ENCODE results near the gene NISCH. TPM values are rescaled to one million over a fixed set of nuclear protein-coding genes. Genes with fewer than 3 reads are reported as not detected.

Gene NISCH
- total RNA-seq, 1 donor from 2014 or later: 140 TPM

DNA sequence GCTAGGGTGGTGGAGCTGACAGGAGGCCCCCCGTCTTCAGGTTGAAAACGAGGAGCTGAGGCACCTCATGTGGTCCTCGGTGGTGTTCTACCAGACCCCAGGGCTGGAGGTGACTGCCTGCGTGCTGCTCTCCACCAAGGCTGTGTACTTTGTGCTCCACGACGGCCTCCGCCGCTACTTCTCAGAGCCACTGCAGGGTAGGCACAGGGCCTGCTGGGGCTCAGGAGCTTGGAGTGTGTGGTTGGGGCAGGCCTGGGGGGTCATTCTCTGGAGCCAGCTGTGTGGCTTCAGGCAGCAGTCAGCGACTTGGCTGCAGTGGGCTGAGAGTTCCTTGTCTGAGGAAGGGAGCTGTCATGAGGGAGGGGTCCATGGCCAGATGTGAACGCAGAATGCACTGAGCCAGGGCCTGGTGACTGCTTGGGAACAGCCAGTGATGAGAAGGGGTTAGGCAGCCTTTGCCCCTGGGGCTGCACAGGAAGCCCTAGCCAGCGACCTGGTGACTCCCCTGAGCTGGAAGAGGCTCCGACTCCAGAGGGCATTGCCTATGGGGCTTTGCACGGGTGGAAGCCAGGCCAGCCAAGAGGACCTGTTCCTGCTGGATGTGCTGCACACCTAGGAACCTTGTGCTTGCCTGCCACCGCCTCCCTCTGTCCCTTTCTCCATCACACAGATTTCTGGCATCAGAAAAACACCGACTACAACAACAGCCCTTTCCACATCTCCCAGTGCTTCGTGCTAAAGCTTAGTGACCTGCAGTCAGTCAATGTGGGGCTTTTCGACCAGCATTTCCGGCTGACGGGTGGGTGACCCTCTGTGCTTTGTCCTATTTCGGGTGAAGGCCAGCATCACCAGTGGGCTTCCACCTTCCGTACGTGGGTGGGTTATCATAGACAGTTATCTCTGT is 34.9 kb downstream of the NISCH start:
- DNase-seq (ENCODE audit: low spot score): no peak

DNA sequence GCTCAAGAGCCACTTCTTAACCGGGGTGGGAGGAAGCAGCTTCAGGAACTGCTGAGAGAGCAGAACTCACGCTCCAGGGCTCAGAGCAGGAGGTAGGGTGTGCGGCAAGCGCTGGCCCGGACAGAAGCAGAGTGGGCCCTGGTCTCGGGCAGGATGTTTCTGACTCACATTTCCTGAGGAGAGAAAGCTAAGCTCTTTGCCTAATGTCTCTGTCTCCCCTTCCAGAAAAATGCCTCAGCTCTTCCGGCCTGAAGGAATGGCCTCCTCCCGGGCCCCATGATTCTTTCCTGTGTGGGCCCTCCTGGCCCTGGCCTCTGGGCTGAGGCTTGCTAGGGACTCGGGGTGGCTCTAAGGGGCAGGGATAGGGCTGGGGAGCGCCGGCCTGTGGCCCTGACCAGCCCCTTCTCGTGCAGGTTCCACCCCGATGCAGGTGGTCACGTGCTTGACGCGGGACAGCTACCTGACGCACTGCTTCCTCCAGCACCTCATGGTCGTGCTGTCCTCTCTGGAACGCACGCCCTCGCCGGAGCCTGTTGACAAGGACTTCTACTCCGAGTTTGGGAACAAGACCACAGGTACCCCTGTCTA is 35.6 kb downstream of the NISCH start:
- DNase-seq (ENCODE audit: low spot score): no peak

DNA sequence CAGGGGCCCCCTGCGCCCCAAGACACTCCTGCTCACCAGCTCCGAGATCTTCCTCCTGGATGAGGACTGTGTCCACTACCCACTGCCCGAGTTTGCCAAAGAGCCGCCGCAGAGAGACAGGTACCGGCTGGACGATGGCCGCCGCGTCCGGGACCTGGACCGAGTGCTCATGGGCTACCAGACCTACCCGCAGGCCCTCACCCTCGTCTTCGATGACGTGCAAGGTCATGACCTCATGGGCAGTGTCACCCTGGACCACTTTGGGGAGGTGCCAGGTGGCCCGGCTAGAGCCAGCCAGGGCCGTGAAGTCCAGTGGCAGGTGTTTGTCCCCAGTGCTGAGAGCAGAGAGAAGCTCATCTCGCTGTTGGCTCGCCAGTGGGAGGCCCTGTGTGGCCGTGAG is 36.7 kb downstream of the NISCH start:
- no peak for DNase-seq (ENCODE audit: low spot score)

DNA sequence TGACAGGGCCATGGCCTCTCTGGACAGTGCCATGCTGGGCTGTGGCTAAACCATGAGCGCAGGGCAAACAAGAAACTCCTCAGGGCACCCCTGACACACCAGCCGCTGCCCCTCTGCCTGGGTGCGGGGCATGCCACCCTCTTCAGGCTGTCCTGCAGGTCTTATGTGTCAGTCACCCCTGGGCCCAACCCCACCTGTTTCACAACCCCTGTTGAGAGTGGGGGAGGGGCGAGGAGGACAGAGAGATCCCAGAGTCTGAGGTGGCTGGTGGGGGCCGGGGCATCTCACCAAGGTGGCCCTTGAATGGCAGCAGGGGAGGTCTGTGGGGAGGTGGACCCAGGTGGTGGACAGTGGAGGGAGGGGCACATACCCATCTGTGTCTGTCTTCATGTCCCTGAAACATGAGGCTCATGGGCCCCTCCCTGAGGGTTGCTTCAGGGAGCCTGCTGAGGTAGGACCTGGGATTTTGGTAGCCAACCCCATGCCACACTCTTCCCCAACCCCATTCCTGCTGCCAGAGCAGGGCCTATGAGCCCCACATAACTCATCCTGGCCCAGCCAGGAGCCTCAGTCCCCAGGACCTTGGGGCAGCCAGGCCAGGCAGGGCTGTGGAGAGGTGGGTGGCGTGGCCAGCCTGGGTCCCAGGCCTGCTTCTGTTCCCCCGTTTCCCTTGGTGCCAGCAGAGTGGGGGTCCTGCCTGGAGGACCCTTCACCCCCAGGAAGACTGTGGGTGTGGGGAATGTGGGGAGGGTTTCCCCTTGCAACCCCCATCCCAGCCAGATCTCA is 38.0 kb downstream of the NISCH start:
- no peak for DNase-seq (ENCODE audit: low spot score)

DNA sequence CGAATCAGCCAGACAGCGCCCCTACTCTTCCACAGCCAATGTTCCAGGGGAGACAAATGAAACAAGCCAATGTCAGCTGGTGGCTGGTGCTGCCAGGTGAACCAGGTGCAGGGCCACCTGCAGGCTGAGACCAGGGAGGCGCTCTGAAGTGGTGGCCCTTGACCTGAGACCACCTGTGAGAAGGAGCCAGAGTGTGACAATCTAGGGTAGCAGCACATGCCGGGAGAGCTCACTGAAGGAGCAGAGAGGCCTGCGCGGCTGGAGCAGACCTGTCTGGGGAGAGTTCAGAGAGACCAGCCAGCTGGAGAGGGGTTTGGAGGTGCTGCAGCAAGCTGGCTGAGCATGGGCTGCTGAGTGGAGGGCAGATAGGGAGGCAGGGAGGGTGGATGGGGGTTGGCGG is 39.0 kb downstream of the NISCH start:
- DNase-seq (ENCODE audit: low spot score): no peak

DNA sequence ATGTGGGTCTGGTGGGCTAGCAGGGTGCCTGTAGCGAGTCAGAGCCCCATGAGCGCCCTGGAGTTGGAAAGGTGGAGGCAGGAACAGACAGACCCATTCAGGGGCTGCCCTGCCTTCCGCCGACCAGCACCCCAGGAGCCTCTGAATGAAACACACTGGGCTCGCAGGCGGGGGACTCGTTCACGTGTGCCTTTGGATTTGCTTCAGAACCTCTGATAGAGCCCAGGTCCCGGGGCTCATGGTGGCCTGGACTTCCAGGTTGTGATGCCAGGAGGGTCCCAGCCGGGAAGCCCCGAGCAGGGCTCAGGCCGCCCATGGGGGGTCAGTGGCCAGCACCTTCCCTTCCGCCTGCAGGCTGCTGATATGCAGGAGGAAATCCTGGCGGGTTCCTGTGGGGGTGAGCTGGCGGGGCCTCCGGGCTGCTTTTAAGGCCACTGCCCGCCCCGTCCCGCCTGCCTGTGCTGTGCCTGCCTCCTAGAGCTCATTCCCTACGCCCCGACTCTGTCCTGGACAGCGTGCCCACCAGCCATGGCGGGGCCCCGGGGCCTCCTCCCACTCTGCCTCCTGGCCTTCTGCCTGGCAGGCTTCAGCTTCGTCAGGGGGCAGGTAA is 39.6 kb downstream of the NISCH start, which contains the start of gene STAB1:
TSS of gene STAB1 (plus strand) at position 453 of the 610 bp plus-strand sequence. CDS start at position 529, 76 bp downstream.
- peak; percentile 64 for DNase-seq (ENCODE audit: low spot score)

DNA sequence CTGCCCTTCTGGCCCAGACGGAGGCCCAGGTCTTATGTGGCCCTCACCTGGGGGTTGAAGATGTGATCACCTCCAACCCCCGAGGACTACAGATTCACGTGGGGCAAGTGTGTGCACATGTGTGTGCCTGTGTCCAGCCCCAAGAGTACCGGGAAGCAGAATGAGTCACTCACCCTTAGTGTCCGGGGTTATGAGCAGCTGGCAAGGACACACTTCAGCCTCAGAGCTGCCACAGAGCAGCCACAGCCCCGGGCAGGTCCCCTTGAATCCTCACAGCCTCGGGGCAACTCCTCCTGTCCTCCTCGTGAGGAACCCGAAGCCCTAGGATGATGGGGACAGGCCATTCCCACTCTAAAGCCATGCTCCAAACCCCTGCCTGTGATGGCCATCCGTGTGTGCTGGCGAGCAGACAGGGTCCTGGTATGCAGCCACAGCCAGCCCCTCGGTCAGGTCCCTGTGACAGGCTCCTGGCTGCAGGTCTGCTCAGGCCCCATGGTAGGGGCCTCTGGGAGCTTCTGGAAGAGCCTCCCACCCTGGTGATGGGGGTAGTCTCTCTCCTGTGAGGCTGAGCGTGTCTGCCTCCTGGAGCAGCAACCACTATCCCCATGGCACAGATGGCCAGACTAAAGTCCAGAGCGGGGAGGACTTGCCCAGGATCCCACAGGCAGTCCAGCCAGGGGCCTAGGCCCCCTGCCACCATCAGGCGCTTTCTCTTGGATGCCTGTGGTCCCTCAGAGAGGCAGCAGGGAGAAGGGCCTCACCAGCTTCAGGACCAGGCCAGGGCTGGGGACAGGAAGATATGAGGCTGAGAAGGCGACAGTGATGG is 40.6 kb downstream of the NISCH start:
- no peak for DNase-seq (ENCODE audit: low spot score)

DNA sequence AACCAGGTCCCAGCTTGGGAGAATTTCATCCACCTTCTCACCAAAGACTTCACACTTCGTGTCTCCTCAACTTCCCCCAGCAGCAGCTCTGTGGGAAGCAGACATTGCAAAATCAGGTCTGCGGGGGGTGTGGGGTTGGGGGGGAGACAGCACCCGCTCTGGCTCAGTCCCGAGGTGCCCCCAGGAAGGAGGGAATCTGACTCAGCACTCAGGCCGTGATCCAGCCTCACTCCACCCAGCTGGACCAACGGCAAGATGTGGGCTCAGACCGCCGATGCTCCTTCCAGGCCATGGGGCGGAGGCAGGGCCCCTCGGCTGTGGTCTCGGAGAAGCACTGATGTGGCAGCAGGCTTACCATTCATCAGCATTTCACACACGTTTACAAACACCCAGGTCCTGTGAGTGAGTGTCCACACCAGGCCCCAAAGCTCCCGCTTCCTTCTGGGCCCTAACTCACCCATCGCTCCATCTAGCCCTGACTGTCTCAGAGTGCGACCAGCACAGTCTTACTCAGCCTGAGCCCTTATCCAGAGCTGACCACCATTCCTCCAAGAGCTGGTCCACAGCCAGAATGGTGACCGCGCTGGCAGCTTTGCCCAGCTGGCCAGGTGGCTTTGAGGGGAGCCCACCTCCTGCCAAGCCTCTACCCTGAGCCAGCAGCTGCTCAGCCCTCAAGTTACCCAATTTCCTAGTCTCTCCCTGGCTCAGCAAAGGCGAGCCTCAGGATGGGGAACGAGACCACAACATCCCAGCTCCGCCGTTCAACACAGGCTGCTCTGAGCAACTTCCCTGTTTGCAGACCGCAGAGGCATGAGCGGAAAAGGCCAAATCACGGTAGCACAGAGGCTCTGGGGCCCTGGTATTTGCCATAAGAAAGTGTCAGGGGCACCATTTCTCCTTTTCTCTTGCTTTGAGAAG is 43.0 kb downstream of the NISCH start:
- no peak for DNase-seq (ENCODE audit: low spot score)

DNA sequence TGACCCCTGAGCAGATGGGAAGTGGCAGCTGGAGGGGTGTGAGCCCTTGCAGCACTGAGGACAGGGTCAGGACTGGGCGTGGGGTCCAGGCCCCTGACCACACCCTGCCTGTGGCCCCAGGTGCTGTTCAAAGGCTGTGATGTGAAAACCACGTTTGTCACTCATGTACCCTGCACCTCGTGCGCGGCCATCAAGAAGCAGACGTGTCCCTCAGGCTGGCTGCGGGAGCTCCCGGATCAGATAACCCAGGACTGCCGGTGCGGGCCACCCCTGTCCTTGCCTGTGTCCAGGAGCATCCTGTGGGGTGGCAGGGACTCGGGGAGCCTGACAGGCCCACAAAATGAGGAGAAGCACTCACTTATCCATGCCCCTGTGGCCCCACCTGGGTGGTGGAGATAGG is 45.6 kb downstream of the NISCH start:
- no peak for DNase-seq (ENCODE audit: low spot score)

DNA sequence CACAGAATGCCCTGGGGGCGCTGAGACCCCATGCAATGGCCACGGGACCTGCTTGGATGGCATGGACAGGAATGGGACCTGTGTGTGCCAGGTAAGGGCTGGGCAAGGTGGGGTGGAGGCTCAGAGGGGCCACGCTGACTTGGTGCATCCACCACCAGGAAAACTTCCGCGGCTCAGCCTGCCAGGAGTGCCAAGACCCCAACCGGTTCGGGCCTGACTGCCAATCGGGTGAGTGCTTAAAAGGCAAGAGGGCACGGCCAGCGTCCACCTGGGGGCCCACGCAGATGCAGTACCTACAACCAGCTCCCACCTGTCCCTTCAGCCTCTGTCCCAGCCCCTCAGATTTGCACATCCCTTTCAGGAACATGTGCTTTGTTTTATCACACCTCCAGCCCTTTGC is 46.6 kb downstream of the NISCH start:
- DNase-seq (ENCODE audit: low spot score): no peak

DNA sequence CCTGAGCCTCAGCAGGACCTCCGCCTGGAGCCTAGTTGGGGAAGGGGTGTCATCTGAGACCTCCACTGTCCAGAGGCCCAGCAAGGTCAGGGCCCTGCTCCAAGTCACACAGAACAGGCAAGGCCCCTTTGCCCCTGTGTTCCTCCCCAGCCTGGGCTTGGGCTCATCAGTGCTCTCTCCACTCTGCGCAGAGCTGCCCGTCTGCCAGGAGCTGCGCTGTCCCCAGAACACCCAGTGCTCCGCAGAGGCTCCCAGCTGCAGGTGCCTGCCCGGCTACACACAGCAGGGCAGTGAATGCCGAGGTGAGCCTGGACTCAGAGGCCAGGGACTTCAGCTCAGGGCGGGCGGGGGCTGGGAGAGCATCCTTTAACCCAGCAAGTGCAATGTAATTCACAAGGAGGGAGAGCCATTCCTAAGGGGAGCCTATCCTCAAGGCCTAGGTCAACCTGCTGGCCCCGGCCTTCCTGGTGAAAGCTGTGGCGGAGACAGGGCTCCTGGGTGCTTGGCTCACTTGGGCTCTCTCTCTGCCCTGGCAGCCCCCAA is 47.5 kb downstream of the NISCH start:
- no peak for DNase-seq (ENCODE audit: low spot score)

DNA sequence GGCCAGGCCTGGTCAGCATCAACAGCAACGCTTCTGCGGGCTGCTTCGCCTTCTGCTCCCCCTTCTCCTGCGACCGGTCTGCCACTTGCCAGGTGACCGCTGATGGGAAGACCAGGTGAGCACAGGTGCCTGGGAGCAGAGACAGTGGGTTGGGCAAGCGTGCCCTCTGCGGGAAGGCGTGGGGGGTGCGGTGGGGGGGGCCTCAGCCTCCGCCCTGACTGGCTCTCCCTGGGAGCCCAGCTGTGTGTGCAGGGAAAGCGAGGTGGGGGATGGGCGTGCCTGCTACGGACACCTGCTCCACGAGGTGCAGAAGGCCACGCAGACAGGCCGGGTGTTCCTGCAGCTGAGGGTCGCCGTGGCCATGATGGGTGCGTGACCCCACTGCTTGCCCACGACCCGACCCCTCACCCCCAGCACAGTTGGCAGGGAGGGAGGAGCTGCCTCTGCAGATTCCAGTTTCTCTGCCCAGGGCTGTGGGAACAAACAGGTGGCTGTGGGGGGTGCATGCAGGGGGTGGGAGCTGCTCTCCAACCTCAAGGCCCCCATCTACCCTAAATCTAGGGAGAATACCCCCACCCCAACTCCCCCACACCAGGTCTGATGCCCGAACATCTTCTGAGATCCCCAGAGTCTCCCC is 48.5 kb downstream of the NISCH start:
- no peak for DNase-seq (ENCODE audit: low spot score)

DNA sequence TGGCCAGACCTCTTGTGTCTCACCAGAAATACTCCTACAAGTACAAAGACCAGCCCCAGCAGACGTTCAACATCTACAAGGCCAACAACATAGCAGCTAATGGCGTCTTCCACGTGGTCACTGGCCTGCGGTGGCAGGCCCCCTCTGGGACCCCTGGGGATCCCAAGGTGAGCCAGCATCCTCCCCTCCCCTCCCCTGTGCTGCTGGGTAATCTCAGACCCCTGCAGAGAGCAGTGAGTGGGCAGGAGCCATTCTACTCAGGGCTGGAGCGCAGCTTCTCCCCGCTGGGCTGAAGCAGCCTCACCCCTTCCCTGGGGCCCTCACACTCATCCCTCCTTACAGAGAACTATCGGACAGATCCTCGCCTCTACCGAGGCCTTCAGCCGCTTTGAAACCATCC is 49.6 kb downstream of the NISCH start:
- no peak for DNase-seq (ENCODE audit: low spot score)

DNA sequence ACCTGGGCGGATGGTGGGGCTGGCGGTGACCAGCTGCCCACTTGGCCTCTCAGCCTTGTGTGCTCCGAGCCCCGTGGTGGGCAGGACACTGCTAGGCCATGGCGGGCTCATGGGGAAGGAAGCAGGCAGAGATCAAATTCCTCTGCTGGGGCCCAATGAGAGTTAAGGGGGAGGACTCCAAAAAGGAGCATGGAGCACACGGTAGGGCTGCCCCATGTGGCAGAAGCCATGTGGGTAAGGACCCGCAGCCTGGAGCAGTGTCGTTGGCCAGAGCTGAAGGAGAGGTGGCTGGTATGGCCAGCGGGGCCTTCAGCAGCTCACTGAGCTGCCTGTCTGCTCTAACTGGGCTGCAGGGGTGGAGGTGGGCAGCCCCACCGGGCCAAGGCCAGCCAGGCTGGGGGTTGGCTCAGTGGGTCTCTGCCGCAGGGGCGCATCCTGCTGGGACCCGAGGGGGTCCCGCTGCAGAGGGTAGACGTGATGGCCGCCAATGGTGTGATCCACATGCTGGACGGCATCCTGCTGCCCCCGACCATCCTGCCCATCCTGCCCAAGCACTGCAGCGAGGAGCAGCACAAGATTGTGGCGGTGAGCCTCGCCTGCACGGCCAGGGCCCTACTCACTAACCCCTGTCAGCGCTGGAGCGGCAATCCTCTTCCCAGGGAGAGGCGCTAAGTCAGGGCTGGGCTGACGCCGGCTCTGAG is 51.0 kb downstream of the NISCH start:
- DNase-seq (ENCODE audit: low spot score): no peak

DNA sequence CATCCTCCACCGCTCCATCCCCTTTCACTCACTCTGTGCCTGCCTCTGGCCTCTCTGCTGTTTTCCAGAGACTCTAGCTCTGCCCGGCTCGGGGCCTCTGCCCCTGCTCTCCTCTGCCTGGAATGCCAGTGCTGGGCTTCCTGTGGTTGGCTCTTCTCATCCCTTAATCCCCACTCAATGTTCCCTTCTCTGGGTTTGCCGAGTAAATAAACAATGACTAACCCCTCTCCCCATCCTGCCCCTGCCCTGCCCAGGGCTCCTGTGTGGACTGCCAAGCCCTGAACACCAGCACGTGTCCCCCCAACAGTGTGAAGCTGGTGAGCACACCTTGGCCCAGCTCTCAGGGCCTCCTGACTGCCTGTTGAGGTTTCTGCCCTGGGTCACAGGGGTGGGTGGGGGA is 52.0 kb downstream of the NISCH start:
- no peak for DNase-seq (ENCODE audit: low spot score)

DNA sequence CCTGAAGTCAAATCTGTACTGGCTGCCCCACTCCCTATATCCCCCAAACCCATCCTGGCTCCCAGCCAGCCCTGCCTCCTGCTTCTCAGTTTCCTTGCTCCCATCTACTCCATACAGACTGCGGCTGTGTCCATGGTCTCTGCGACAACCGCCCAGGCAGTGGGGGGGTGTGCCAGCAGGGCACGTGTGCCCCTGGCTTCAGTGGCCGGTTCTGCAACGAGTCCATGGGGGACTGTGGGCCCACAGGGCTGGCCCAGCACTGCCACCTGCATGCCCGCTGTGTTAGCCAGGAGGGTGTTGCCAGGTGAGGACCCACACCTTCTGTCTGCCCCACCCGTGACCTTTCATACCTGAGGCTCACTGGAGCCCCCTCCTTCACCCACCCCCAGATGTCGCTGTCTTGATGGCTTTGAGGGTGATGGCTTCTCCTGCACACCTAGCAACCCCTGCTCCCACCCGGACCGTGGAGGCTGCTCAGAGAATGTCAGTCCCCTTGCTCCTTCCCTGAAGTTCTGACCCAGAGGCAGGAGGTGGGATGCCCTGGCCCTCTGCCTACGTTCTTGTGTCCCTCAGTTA is 54.4 kb downstream of the NISCH start:
- no peak for DNase-seq (ENCODE audit: low spot score)

DNA sequence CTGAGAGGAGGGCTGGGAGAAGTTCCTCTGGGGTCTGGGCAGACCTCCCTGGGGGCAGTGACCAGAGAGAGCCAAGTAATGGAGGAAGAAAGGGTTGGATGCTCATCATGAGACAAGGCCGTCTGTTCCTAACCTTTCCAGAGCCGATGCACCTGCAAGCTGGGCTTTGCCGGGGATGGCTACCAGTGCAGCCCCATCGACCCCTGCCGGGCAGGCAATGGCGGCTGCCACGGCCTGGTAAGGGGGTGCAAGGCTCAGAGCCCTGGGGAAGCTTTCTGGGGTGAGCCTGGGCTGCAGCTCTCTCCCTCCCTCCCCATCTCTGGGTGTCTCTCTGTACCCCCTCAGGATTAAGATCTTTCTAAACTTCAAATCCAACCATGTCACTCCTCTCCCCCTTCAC is 56.1 kb downstream of the NISCH start:
- DNase-seq (ENCODE audit: low spot score): no peak

DNA sequence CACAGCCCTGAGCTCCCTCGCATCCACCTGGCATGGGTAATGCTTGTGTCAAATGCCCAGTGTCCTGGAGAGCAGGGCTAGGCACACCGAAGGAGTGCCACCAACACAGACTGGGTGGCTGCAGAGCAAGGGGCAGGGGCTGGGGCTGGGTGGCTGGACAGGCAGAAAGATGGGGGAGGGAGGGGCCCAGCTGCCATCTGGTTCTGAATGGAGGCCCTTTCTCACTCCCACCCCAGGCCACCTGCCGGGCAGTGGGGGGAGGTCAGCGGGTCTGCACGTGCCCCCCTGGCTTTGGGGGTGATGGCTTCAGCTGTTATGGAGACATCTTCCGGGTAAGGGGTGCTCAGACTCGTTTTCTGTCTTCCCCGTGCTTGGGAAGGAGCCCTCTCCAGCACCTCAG is 56.7 kb downstream of the NISCH start:
- DNase-seq (ENCODE audit: low spot score): no peak
